SJSA1 (cell line): ENCODE results near the gene HOXD13. TPM values are rescaled to one million over a fixed set of nuclear protein-coding genes. Genes with fewer than 3 reads are reported as not detected.

ENCODE experiments used
- DNase-seq, 2 experiments: peaks; one replicate each; pipeline ENCODE4 v3.0.0-alpha.2; 2015 to 2020; ENCODE audit warnings: low spot score in 2 of 2, low read depth in 1 of 2
- H3K27ac ChIP-seq: fragments of 250-450 bp; sonication (Bioruptor Pico); 2 replicates; pipeline ENCODE4 v1.5.1; 2020; ENCODE audit warnings: mild to moderate bottlenecking, moderate library complexity
- H3K27me3 ChIP-seq: fragments of 250-450 bp; sonication (Bioruptor Pico); replicated peaks from 2 replicates; pipeline ENCODE4 v1.5.1; 2020; ENCODE audit warnings: mild to moderate bottlenecking, moderate library complexity
- H3K36me3 ChIP-seq: fragments of 250-450 bp; sonication (Bioruptor Pico); 2 replicates; pipeline ENCODE4 v1.5.1; 2020; ENCODE audit warnings: mild to moderate bottlenecking
- H3K4me1 ChIP-seq: fragments of 250-450 bp; sonication (Bioruptor Pico); replicated peaks from 2 replicates; pipeline ENCODE4 v1.6.1; 2021; ENCODE audit warnings: mild to moderate bottlenecking
- H3K4me3 ChIP-seq: fragments of 250-450 bp; sonication (Bioruptor Pico); 2 replicates; pipeline ENCODE4 v1.5.1; 2020; ENCODE audit warnings: mild to moderate bottlenecking
- H3K9me3 ChIP-seq: fragments of 250-450 bp; sonication (Bioruptor Pico); replicated peaks from 2 replicates; pipeline ENCODE4 v1.5.1; 2020; ENCODE audit warnings: mild to moderate bottlenecking
- total RNA-seq: library from RNA; depleted of rRNA; stranded (reverse); fragments of >200 nt; shearing (Covaris generic); gene quantifications from 2 replicates; pipeline ENCODE4 v1.2.3, GENCODE V29; 2014

The HOXD13 gene
- total RNA-seq, 1 experiment from 2014 or later: 0.50 TPM

- no peak overlapping the region for H3K4me3 ChIP-seq
- H3K27me3 ChIP-seq: peaks cover 95% of the 10 kb centered on the region
These were observed 7.3 kb upstream of the HOXD13 start for GRCh38 chr2:176085120-176085788.

GRCh38 chr2:176085861-176086771, 6.4 kb upstream of the HOXD13 start:
- peaks cover 19% of the 10 kb centered on the region for H3K9me3 ChIP-seq
- DNase-seq: peak in 1 of 2 experiments; percentile 42
- H3K4me3 ChIP-seq: no peak overlapping the region
- peaks cover 4% of the 10 kb centered on the region for H3K4me1 ChIP-seq
- H3K27me3 ChIP-seq: peaks cover 94% of the 10 kb centered on the region
- no peak overlapping the region for H3K27ac ChIP-seq
- no peaks in the 10 kb centered on the region for H3K36me3 ChIP-seq

More at GRCh38 chr2:176085120-176085788, 7.3 kb upstream of the HOXD13 start:
- Histone ChIP-seq H3K4me1 (peaks cover 9% of the 10 kb centered on the region), H3K36me3 (no peaks in the 10 kb centered on the region), H3K27ac (no peak overlapping the region), H3K9me3 (peaks cover 26% of the 10 kb centered on the region)
- DNase-seq: peak in 1 of 2 experiments; percentile 25

GRCh38 chr2:176087330-176088047, 5.0 kb upstream of the HOXD13 start:
- peak in 1 of 2 experiments; percentile 17 for DNase-seq
- H3K27me3 ChIP-seq: peaks cover 90% of the 10 kb centered on the region
- peaks cover 6% of the 10 kb centered on the region for H3K9me3 ChIP-seq
- no peak overlapping the region for H3K4me3 ChIP-seq
- no peaks in the 10 kb centered on the region for H3K36me3 ChIP-seq
- no peak overlapping the region for H3K27ac ChIP-seq
- H3K4me1 ChIP-seq: peaks cover 5% of the 10 kb centered on the region

- peaks cover 13% of the 10 kb centered on the region for H3K4me1 ChIP-seq
- peaks cover 90% of the 10 kb centered on the region for H3K27me3 ChIP-seq
- peak; percentile 36 to 61 for DNase-seq
- peaks cover 3% of the 10 kb centered on the region for H3K9me3 ChIP-seq
- no peaks in the 10 kb centered on the region for H3K36me3 ChIP-seq
- H3K4me3 ChIP-seq: no peak overlapping the region
- no peak overlapping the region for H3K27ac ChIP-seq
These were observed 4.2 kb upstream of the HOXD13 start for GRCh38 chr2:176088048-176088936.

GRCh38 chr2:176088937-176089842, 3.3 kb upstream of the HOXD13 start:
- Histone ChIP-seq H3K27me3 (peaks cover 92% of the 10 kb centered on the region), H3K4me3 (no peak overlapping the region)

GRCh38 chr2:176089843-176090395, 2.6 kb upstream of the HOXD13 start:
- no peaks in the 10 kb centered on the region for H3K36me3 ChIP-seq
- peaks cover 92% of the 10 kb centered on the region for H3K27me3 ChIP-seq
- no peak overlapping the region for H3K4me3 ChIP-seq
- DNase-seq: no peak
- H3K9me3 ChIP-seq: no peaks in the 10 kb centered on the region; the same call in 1 of the 2 replicates
- no peak overlapping the region for H3K27ac ChIP-seq
- peaks cover 16% of the 10 kb centered on the region for H3K4me1 ChIP-seq

More at GRCh38 chr2:176088937-176089842, 3.3 kb upstream of the HOXD13 start:
- DNase-seq: no peak
- Histone ChIP-seq H3K4me1 (peaks cover 16% of the 10 kb centered on the region), H3K27ac (no peak overlapping the region), H3K36me3 (no peaks in the 10 kb centered on the region), H3K9me3 (no peaks in the 10 kb centered on the region; the same call in 1 of the 2 replicates)

GRCh38 chr2:176090862-176091261, 1.7 kb upstream of the HOXD13 start:
- DNase-seq: no peak
- H3K4me3 ChIP-seq: no peak overlapping the region
- no peaks in the 10 kb centered on the region; the same call in 1 of the 2 replicates for H3K9me3 ChIP-seq
- peaks cover 92% of the 10 kb centered on the region for H3K27me3 ChIP-seq
- no peaks in the 10 kb centered on the region for H3K36me3 ChIP-seq
- peaks cover 16% of the 10 kb centered on the region for H3K4me1 ChIP-seq
- no peak overlapping the region for H3K27ac ChIP-seq

GRCh38 chr2:176091329-176092258, 927 bp upstream of the HOXD13 start:
- Histone ChIP-seq H3K27ac (no peak overlapping the region), H3K4me3 (no peak overlapping the region), H3K9me3 (no peaks in the 10 kb centered on the region; the same call in 1 of the 2 replicates), H3K36me3 (no peaks in the 10 kb centered on the region), H3K4me1 (peaks cover 16% of the 10 kb centered on the region), H3K27me3 (peaks cover 93% of the 10 kb centered on the region)
- no peak for DNase-seq

- H3K4me3 ChIP-seq: peak overlapping the region; percentile 52
- peak in 1 of 2 experiments; percentile 55 for DNase-seq
These were observed 800 bp downstream of the HOXD13 start for GRCh38 chr2:176093145-176093897.

GRCh38 chr2:176093898-176094249, 1.4 kb downstream of the HOXD13 start:
- no peak overlapping the region for H3K27ac ChIP-seq
- DNase-seq: no peak

More at GRCh38 chr2:176093145-176093897, 800 bp downstream of the HOXD13 start:
- peaks cover 78% of the 10 kb centered on the region for H3K27me3 ChIP-seq
- no peak overlapping the region for H3K27ac ChIP-seq
- H3K4me1 ChIP-seq: peaks cover 31% of the 10 kb centered on the region
- H3K36me3 ChIP-seq: no peaks in the 10 kb centered on the region
- no peaks in the 10 kb centered on the region; the same call in 1 of the 2 replicates for H3K9me3 ChIP-seq

More at GRCh38 chr2:176093898-176094249, 1.4 kb downstream of the HOXD13 start:
- Histone ChIP-seq H3K4me1 (peaks cover 34% of the 10 kb centered on the region), H3K27me3 (peaks cover 78% of the 10 kb centered on the region), H3K9me3 (no peaks in the 10 kb centered on the region; the same call in 1 of the 2 replicates), H3K4me3 (no peak overlapping the region), H3K36me3 (no peaks in the 10 kb centered on the region)
